Adrenal gland (tissue), 12 donors: ENCODE results near the gene PEX6. TPM values are rescaled to one million over a fixed set of nuclear protein-coding genes. Genes with fewer than 3 reads are reported as not detected.

Experiments used
- DNase-seq, 7 donors: peaks; one replicate each; pipeline ENCODE4 v3.0.0-alpha.2; 2019 to 2020
- H3K27ac ChIP-seq, 5 donors: fragments of 200-600 bp; sonication (generic) in 4 of 5; 1 replicate in 3 of 5; 2 replicates in 2 of 5; pipeline versions ENCODE4 v1.5.1 to v1.8.0; 2016 to 2020; ENCODE audit warnings: mild to moderate bottlenecking in 1 of 5
- H3K27me3 ChIP-seq: fragments of 200-600 bp; 2 replicates; pipeline ENCODE4 v1.8.0; 2021
- H3K36me3 ChIP-seq, 2 donors: fragments of 200-600 bp; replicated peaks in 1 of 2; 1 replicate in 1 of 2; 2 replicates in 1 of 2; pipeline versions ENCODE4 v1.5.1 to v1.8.0; 2018 to 2022
- H3K4me1 ChIP-seq, 2 donors: fragments of 200-600 bp; replicated peaks in 1 of 2; 1 replicate in 1 of 2; 2 replicates in 1 of 2; pipeline versions ENCODE4 v1.5.1 to v1.8.0; 2018 to 2021
- H3K4me3 ChIP-seq, 4 donors: fragments of 200-600 bp; sonication (generic) in 3 of 4; one replicate each; pipeline ENCODE4 v1.5.1; 2016 to 2018
- H3K9me3 ChIP-seq, 3 donors: fragments of 200-600 bp; sonication (generic) in 1 of 3; replicated peaks in 1 of 3; 1 replicate in 2 of 3; 2 replicates in 1 of 3; pipeline versions ENCODE4 v1.5.1 to v1.8.0; 2016 to 2021
- POLR2A ChIP-seq, 2 donors: fragments of 450-650 bp; IDR thresholded peaks; one replicate each; pipeline ENCODE4 v1.6.1; 2017; ENCODE audit warnings: antibody characterized with exemption in 2 of 2, mild to moderate bottlenecking in 2 of 2, moderate library complexity in 1 of 2
- WGBS, 4 donors: extraction: QIAGEN DNeasy Blood & Tissue Kit in 2 of 4; methylation state at CpG; one replicate each; pipeline versions ENCODE4 v1.1.5 to v1.1.7; 2013 to 2017; 5-methylcytosine and 5-hydroxymethylcytosine counted together
- intact Hi-C, 2 donors: fragments of 100-400 bp; cut with DNase I; formaldehyde crosslinking; loops; one replicate each; pipeline versions ENCODE4 v1.14.1 to v1.15.0; 2022 to 2023
- polyA plus RNA-seq, 3 donors: library from polyadenylated mRNA; stranded (reverse); fragments of 200-250 nt in 2 of 3; fragments of 350-450 nt in 1 of 3; fragmentation: Illumina TruSeq in 1 of 3; extraction: RNeasy Lipid Tissue Mini Kit (QIAGEN cat#74804) in 1 of 3; gene quantifications; one replicate each; pipeline ENCODE4 v1.2.3, GENCODE V29; 2013 to 2014
- total RNA-seq, 9 donors: library from RNA; depleted of rRNA in 4 of 9; stranded (reverse); fragments of >200 nt in 4 of 9; fragments of 120-200 nt in 1 of 9; fragmentation: NEBNext Ultra II Directional in 1 of 9; extraction: Animal tissue kit (Norgen Biotek cat#: 25700) in 1 of 9; gene quantifications; one replicate each; pipeline versions ENCODE4 v1.1.0 to v1.2.4, GENCODE V29; 2013 to 2023
- TF ChIP-seq, protein P1 (sequence below), 6 experiments: fragments of 450-650 bp in 4 of 6; fragments of 200-600 bp in 2 of 6; sonication (generic) in 1 of 6; IDR thresholded peaks; 1 replicate in 5 of 6; 2 replicates in 1 of 6; pipeline versions ENCODE4 v1.5.1 to v1.8.0; 2016 to 2021; ENCODE audit warnings: antibody characterized with exemption in 6 of 6, mild to moderate bottlenecking in 2 of 6, moderate library complexity in 1 of 6
- donor health status: healthy with polysubstance abuse.
- donor health status: Bipolar disorder and iron deficiency.
- donor health status: DM: yes; HTN: yes; CAD: no.
- donor health status: DM: no; HTN: no; CAD: no.
- donor health status: DM: no; HTN: no; CAD: no.
- donor health status: DM: yes; HTN: yes; CAD: no.

PEX6 gene
- total and polyA plus RNA-seq, 12 donors: 7.4 to 63.9 (median 30.5) TPM

DNA sequence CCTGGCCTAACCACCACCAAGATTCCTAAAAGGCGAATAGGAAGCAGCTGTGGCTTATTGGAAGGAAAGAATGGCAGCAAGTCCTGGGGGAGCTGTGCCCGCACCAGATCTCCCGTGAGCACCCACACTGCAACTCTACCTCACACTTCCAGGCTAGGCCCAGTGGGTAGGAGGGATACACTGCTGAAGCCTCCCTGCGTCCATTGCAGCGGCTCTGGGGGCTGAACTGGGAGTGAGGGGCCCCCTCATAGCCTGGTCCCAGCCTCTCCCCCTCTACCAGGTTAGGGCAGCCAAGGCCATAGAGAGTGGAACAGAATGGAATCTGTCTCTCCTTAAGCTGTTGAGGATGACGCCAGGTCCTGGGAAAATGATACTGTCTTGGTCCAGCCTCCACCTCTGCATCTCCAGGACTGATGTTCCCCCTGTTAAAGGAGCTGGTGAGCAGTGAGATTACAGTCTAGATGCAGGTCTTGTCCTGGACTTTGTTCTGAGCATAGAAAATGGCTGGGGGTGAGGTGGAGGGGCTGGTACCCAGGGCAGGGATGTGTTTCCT is 38.4 kb downstream of the PEX6 start:
- intact Hi-C loops: no loop called here
- Histone ChIP-seq H3K9me3 (no peaks in the 10 kb centered on the region), H3K36me3 (peaks cover 0 to 39% of the 10 kb centered on the region in 2 donors), H3K4me3 (no peak overlapping the region), H3K4me1 (no peaks in the 10 kb centered on the region), H3K27me3 (no peaks in the 10 kb centered on the region), H3K27ac (no peak overlapping the region)
- TF ChIP-seq POLR2A (IDR thresholded peaks at IDR 0.05): no peak
- TF ChIP-seq, protein P1, sequence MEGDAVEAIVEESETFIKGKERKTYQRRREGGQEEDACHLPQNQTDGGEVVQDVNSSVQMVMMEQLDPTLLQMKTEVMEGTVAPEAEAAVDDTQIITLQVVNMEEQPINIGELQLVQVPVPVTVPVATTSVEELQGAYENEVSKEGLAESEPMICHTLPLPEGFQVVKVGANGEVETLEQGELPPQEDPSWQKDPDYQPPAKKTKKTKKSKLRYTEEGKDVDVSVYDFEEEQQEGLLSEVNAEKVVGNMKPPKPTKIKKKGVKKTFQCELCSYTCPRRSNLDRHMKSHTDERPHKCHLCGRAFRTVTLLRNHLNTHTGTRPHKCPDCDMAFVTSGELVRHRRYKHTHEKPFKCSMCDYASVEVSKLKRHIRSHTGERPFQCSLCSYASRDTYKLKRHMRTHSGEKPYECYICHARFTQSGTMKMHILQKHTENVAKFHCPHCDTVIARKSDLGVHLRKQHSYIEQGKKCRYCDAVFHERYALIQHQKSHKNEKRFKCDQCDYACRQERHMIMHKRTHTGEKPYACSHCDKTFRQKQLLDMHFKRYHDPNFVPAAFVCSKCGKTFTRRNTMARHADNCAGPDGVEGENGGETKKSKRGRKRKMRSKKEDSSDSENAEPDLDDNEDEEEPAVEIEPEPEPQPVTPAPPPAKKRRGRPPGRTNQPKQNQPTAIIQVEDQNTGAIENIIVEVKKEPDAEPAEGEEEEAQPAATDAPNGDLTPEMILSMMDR (IDR thresholded peaks at IDR 0.05): no peak
- WGBS, 4 donors: 91 to 100% (median 97%) methylated on average over 4 to 6 of the region's 6 CpGs
- DNase-seq: no peak

- intact Hi-C loops: no loop called here
- Histone ChIP-seq H3K27ac (no peak overlapping the region), H3K4me1 (no peaks in the 10 kb centered on the region), H3K36me3 (peaks cover 0 to 47% of the 10 kb centered on the region in 2 donors), H3K9me3 (no peaks in the 10 kb centered on the region), H3K4me3 (no peak overlapping the region), H3K27me3 (no peaks in the 10 kb centered on the region)
- DNase-seq: peak in 1 of 7 donors; percentile 26
- TF ChIP-seq, protein P1 (IDR thresholded peaks at IDR 0.05): no peak
- no peak for TF ChIP-seq POLR2A (IDR thresholded peaks at IDR 0.05)
- WGBS, 4 donors: 58 to 67% (median 64%) methylated on average over 3 to 4 of the region's 4 CpGs
Measured at GRCh38 chr6:42939810-42940167, 39.2 kb downstream of the PEX6 start.

DNA sequence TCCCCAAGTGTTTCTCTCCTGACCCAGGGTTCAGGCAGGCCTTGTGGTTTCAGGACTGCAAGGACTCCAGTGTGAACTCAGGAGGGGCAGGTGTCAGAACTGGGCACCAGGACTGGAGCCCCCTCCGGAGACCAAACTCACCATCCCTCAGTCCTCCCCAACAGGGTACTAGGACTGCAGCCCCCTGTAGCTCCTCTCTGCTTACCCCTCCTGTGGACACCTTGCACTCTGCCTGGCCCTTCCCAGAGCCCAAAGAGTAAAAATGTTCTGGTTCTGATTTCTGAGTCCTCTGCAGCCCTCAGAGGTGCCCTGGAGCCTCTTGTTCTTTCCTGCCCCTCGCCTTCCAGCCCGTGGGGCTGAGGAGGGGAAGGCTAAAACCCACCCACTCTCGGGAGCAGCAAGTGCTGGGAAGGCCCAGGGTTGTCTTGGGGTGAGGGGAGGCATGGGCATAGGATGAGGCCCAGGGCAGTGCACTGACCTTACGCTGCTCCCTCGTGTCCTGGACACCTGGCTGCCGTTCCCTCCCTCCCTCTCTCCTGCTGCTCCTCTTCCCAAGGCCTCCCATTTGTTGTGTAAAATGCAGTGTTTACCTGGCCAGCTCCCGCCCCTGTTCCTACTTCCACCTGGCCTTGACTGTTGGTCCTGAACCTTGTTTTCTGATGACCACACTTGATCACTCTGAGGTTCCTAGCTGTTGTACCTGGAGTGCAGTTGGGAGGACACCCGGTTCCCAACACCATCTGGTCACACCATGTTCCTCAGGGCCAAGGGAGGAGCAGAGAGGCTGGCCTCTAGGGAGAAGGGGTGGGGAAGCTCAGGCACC is 39.8 kb downstream of the PEX6 start:
- DNase-seq: no peak
- WGBS, 4 donors: 69 to 87% (median 84%) methylated on average over 8 to 9 of the region's 9 CpGs
- Histone ChIP-seq H3K4me3 (no peak overlapping the region), H3K9me3 (no peaks in the 10 kb centered on the region), H3K27ac (no peak overlapping the region), H3K27me3 (no peaks in the 10 kb centered on the region), H3K36me3 (peaks cover 0 to 53% of the 10 kb centered on the region in 2 donors), H3K4me1 (no peaks in the 10 kb centered on the region)
- intact Hi-C loops: no loop called here
- TF ChIP-seq, protein P1 (IDR thresholded peaks at IDR 0.05): no peak
- no peak for TF ChIP-seq POLR2A (IDR thresholded peaks at IDR 0.05)

- DNase-seq: no peak
- WGBS, 4 donors: 83 to 95% (median 86%) methylated on average over 4 to 5 of the region's 5 CpGs
- intact Hi-C loops: no loop called here
- Histone ChIP-seq H3K4me3 (no peak overlapping the region), H3K36me3 (peaks cover 0 to 54% of the 10 kb centered on the region in 2 donors), H3K4me1 (no peaks in the 10 kb centered on the region), H3K27me3 (no peaks in the 10 kb centered on the region), H3K27ac (no peak overlapping the region), H3K9me3 (no peaks in the 10 kb centered on the region)
- no peak for TF ChIP-seq POLR2A (IDR thresholded peaks at IDR 0.05)
- TF ChIP-seq, protein P1 (IDR thresholded peaks at IDR 0.05): no peak
Measured at GRCh38 chr6:42938428-42938796, 40.6 kb downstream of the PEX6 start.
